Heart left ventricle (tissue), 16 donors: ENCODE measurements around the gene KCNMB3. TPM values are rescaled to one million over a fixed set of nuclear protein-coding genes. Genes with fewer than 3 reads are reported as not detected.

Source experiments
- ATAC-seq, 4 donors: fragments of 200-7000 bp; cut with Tn5 transposase; one replicate each; pipeline ENCODE4 v1.9.1; 2020 to 2022; ENCODE audit warnings: moderate library complexity in 4 of 4, mild to moderate bottlenecking in 3 of 4, moderate number of reproducible peaks in 1 of 4
- DNase-seq, 5 donors: peaks; one replicate each; pipeline ENCODE4 v3.0.0-alpha.2; 2020
- H3K27ac ChIP-seq, 12 donors: fragments of 200-600 bp; sonication (generic) in 4 of 12; one replicate each; pipeline versions ENCODE4 v1.5.0 to v1.8.0; 2016 to 2022; ENCODE audit warnings: mild to moderate bottlenecking in 2 of 12
- H3K27me3 ChIP-seq, 9 donors: fragments of 200-600 bp; sonication (generic) in 2 of 9; one replicate each; pipeline versions ENCODE4 v1.5.1 to v1.8.0; 2016 to 2022; ENCODE audit warnings: mild to moderate bottlenecking in 3 of 9
- H3K36me3 ChIP-seq, 9 donors: fragments of 200-600 bp; sonication (generic) in 2 of 9; one replicate each; pipeline versions ENCODE4 v1.5.0 to v1.8.0; 2018 to 2022; ENCODE audit warnings: mild to moderate bottlenecking in 2 of 9
- H3K4me1 ChIP-seq, 12 donors: fragments of 200-600 bp; sonication (generic) in 4 of 12; one replicate each; pipeline versions ENCODE4 v1.5.0 to v1.8.0; 2016 to 2022; ENCODE audit warnings: mild to moderate bottlenecking in 3 of 12
- H3K4me3 ChIP-seq, 12 donors: fragments of 200-600 bp; sonication (generic) in 4 of 12; one replicate each; pipeline versions ENCODE4 v1.5.0 to v1.8.0; 2017 to 2022; ENCODE audit warnings: mild to moderate bottlenecking in 9 of 12, moderate library complexity in 4 of 12
- H3K9me3 ChIP-seq, 12 donors: fragments of 200-600 bp; sonication (generic) in 4 of 12; one replicate each; pipeline versions ENCODE4 v1.5.0 to v1.8.0; 2016 to 2022; ENCODE audit warnings: mild to moderate bottlenecking in 1 of 12
- CTCF ChIP-seq, 12 donors: fragments of 200-600 bp; sonication (generic) in 4 of 12; IDR thresholded peaks; one replicate each; pipeline versions ENCODE4 v1.5.0 to v1.8.0; 2018 to 2022; ENCODE audit warnings: antibody characterized with exemption in 12 of 12, mild to moderate bottlenecking in 5 of 12
- POLR2A ChIP-seq, 2 donors: fragments of 450-650 bp; IDR thresholded peaks; one replicate each; pipeline ENCODE4 v1.6.1; 2017; ENCODE audit warnings: antibody characterized with exemption in 2 of 2, mild to moderate bottlenecking in 2 of 2, moderate library complexity in 2 of 2
- WGBS, 4 donors: extraction: QIAGEN DNeasy Blood & Tissue Kit in 2 of 4; methylation state at CpG; one replicate each; pipeline versions ENCODE4 v1.1.5 to v1.1.7; 2013 to 2018; 5-methylcytosine and 5-hydroxymethylcytosine counted together
- intact Hi-C, 10 donors: fragments of 100-400 bp; cut with DNase I; formaldehyde crosslinking; loops; one replicate each; pipeline versions ENCODE4 v1.11.1 to v1.14.2; 2022
- polyA plus RNA-seq, 2 donors: library from polyadenylated mRNA; stranded (reverse); fragments of 200-250 nt; gene quantifications; one replicate each; pipeline ENCODE4 v1.2.3, GENCODE V29; 2013
- total RNA-seq, 9 donors: library from RNA; depleted of rRNA in 2 of 9; stranded (reverse); fragments of >200 nt in 2 of 9; fragmentation: NEBNext Ultra II Directional in 3 of 9; extraction: Animal tissue kit (Norgen Biotek cat#: 25700) in 3 of 9; gene quantifications; one replicate each; pipeline versions ENCODE4 v1.1.0 to v1.2.4, GENCODE V29; 2016 to 2023
- donor health status: ischemic (EF 13 %, LVEDD 7.1; RV severe dilation, severe dysfunction).
- donor health status: healthy with polysubstance abuse.
- donor health status: DM: no; HTN: yes; CAD: no.
- donor health status: DM: no; HTN: no; CAD: no.
- donor health status: ischemic (EF 25% LVEDD 6.9; RV normal size, moderate dysfunction).
- donor health status: ischemic (EF 25% LVEDD 5.7; RV mildly dilated, moderate dysfunction).
- donor health status: healthy.
- donor health status: DM: yes; HTN: yes; CAD: no.
- donor health status: ischemic (EF 35%, LVEDD 5.7; RV mildly dilated, moderate dysfunction).
- donor health status: nonischemic (EF 11% LVEDD 7.7; RV severe dilation, severe dysfunction).
- donor health status: DM: yes; HTN: yes; CAD: no.
- donor health status: PGD.
- donor health status: ischemic (EF 29% LVEDD 5.4; RV normal size, mild dysfunction).
- donor health status: nonischemic (EF 23%, LVEDD 6.1; RV moderate dilation, normal function).

KCNMB3 gene
- total and polyA plus RNA-seq, 11 donors = 0.40 to 1.6 (median 1.1) TPM

DNA sequence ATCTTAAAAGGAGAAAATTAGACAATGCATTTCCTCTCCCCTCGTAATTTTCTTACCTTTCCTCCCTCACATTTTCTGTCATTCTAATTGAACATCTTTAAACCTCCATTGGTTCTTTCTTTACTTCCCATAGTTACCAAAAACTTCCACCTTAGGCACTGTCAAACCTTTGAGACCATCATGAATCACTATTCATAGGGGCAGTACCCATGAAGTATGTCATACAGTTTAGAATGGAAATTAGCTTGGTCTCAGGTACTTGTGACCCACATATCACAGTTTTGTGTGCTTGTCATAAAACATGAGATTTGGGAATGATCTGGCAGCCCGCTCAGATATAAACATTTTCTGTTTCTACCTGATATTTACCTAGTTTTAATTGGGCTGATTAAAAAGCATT is 50.1 kb downstream of the KCNMB3 start:
- peaks cover 0 to 63% (median 52%) of the 10 kb centered on the region in 9 donors for H3K36me3 ChIP-seq
- intact Hi-C loops = no loop called here

DNA sequence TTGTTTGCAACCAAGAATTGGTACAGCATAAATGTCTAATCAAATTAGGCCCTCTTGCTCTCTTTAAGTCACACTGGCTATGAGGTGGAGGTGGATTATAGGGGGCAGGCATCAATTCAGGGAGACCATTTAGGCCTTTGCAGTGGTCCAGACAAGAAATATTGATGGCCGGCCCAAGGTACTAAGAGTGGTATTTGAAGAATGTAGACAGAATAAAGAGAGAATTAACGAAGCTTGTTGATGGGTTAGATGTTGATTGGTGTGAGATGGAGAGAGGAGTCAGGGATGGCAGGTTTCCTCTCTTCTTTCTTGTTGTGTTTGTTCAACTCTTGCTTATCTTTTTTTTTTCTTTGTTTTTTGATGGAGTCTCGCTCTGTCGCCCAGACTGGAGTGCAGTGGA is 54.2 kb downstream of the KCNMB3 start:
- H3K27ac ChIP-seq = no peak overlapping the region
- WGBS, 4 donors = 84 to 92% (median 89%) methylated on average over 4 of the region's 4 CpGs
- DNase-seq (no peak), ATAC-seq (no peak)
- H3K4me1 ChIP-seq = peaks cover 0 to 42% (median 25%) of the 10 kb centered on the region in 12 donors
- peaks cover 0 to 28% (median 19%) of the 10 kb centered on the region in 9 donors for H3K36me3 ChIP-seq
- H3K27me3 ChIP-seq = no peaks in the 10 kb centered on the region
- no peak for TF ChIP-seq CTCF (IDR thresholded peaks at IDR 0.05)
- no peak for TF ChIP-seq POLR2A (IDR thresholded peaks at IDR 0.05)
- H3K9me3 ChIP-seq = no peaks in the 10 kb centered on the region
- no peak overlapping the region for H3K4me3 ChIP-seq
- intact Hi-C loops = no loop called here

More for the DNA sequence above, 50.1 kb downstream of the KCNMB3 start:
- DNase-seq (no peak), ATAC-seq (no peak)
- Histone ChIP-seq H3K4me3 (no peak overlapping the region), H3K9me3 (no peaks in the 10 kb centered on the region), H3K27ac (no peak overlapping the region), H3K4me1 (peaks cover 0 to 13% (median 7%) of the 10 kb centered on the region in 12 donors), H3K27me3 (no peaks in the 10 kb centered on the region)
- no peak for TF ChIP-seq CTCF (IDR thresholded peaks at IDR 0.05)
- TF ChIP-seq POLR2A (IDR thresholded peaks at IDR 0.05) = no peak
- WGBS, 4 donors = 87 to 93% (median 88%) methylated on average over 2 of the region's 2 CpGs

- 31 to 49% (median 43%) methylated on average over 1 of the region's 1 CpG for WGBS, 4 donors
- peak overlapping the region in 1 of 12 donors; percentile 33 for H3K27ac ChIP-seq
- H3K9me3 ChIP-seq = no peaks in the 10 kb centered on the region
- DNase-seq (no peak), ATAC-seq (peak in 2 of 4 donors; percentile 30 to 49)
- H3K27me3 ChIP-seq = no peaks in the 10 kb centered on the region
- no peak overlapping the region for H3K4me3 ChIP-seq
- TF ChIP-seq CTCF (IDR thresholded peaks at IDR 0.05) = no peak
- TF ChIP-seq POLR2A (IDR thresholded peaks at IDR 0.05) = no peak
- intact Hi-C loops = no loop called here
- peaks cover 0 to 43% (median 26%) of the 10 kb centered on the region in 12 donors for H3K4me1 ChIP-seq
- peaks cover 0 to 23% (median 13%) of the 10 kb centered on the region in 9 donors for H3K36me3 ChIP-seq
Measured at GRCh38 chr3:179196098-179196497, 54.8 kb downstream of the KCNMB3 start.

- H3K27me3 ChIP-seq = no peaks in the 10 kb centered on the region
- peak in 1 of 4 donors; percentile 40 for ATAC-seq
- peaks cover 0 to 55% (median 37%) of the 10 kb centered on the region in 12 donors for H3K4me1 ChIP-seq
- no peak overlapping the region for H3K27ac ChIP-seq
- TF ChIP-seq CTCF (IDR thresholded peaks at IDR 0.05) = no peak
- TF ChIP-seq POLR2A (IDR thresholded peaks at IDR 0.05) = no peak
- 28 to 36% (median 34%) methylated on average over 4 of the region's 4 CpGs for WGBS, 4 donors
- H3K9me3 ChIP-seq = no peaks in the 10 kb centered on the region
- DNase-seq = no peak
- peaks cover 0 to 11% (median 4%) of the 10 kb centered on the region in 9 donors for H3K36me3 ChIP-seq
- intact Hi-C loops = loop anchor here in 1 of 10 donors (5.0 kb wide), 1 partner anchor 48 kb away; the partner anchor contains the start of gene PIK3CA
- no peak overlapping the region for H3K4me3 ChIP-seq
Measured at GRCh38 chr3:179194931-179195330, 56.0 kb downstream of the KCNMB3 start.

Other genes starting within 250 kb of the KCNMB3 start
- gene ZMAT3, start 179.3 kb downstream of the KCNMB3 start, total RNA-seq = 10 to 100 TPM; 10.5 to 23.2 (median 15.6) TPM
- gene ZMAT3, start 179.3 kb downstream of the KCNMB3 start, polyA plus RNA-seq = 1 to 10 TPM; 2.0 to 5.7 TPM
- 10 to 100 TPM; 13.9 to 28.0 (median 21.4) TPM for gene PIK3CA, start 102.8 kb downstream of the KCNMB3 start, total RNA-seq
- 10 to 100 TPM in 1 of 2 donors, 1 to 10 TPM in 1; 3.1 to 10.5 TPM for gene PIK3CA, start 102.8 kb downstream of the KCNMB3 start, polyA plus RNA-seq
- 10 to 100 TPM; 27.1 to 46.0 (median 30.7) TPM for gene ZNF639, start 71.9 kb upstream of the KCNMB3 start, total RNA-seq
- 10 to 100 TPM in 1 of 2 donors, 1 to 10 TPM in 1; 9.2 to 24.1 TPM for gene ZNF639, start 71.9 kb upstream of the KCNMB3 start, polyA plus RNA-seq
- 10 to 100 TPM; 28.5 to 78.0 (median 59.0) TPM for gene MFN1, start 96.6 kb upstream of the KCNMB3 start, total RNA-seq
- gene MFN1, start 96.6 kb upstream of the KCNMB3 start, polyA plus RNA-seq = 10 to 100 TPM; 10.8 to 33.1 TPM
- 10 to 100 TPM in 8 of 9 donors, 1 to 10 TPM in 1; 7.2 to 75.1 (median 12.5) TPM for gene GNB4, start 200.4 kb upstream of the KCNMB3 start, total RNA-seq
- 10 to 100 TPM in 1 of 2 donors, 1 to 10 TPM in 1; 6.1 to 15.3 TPM for gene GNB4, start 200.4 kb upstream of the KCNMB3 start, polyA plus RNA-seq